Fibroblast of lung (primary cell): Measurements from ENCODE around the gene PAQR6. TPM values are rescaled to one million over a fixed set of nuclear protein-coding genes. Genes with fewer than 3 reads are reported as not detected.

ENCODE experiments used
- DNase-seq, 2 donors: peaks; one replicate each; pipeline versions ENCODE4 v3.0.0 to v3.0.0-alpha.2; 2010; ENCODE audit warnings: low read depth in 2 of 2
- H2AFZ ChIP-seq: 2 replicates; pipeline ENCODE4 v1.5.1; 2012; ENCODE audit warnings: low read length, control low read depth, inconsistent platforms
- H3K27ac ChIP-seq: 2 replicates; pipeline ENCODE4 v1.5.1; 2011; ENCODE audit warnings: low read length, control low read depth; ENCODE audit not compliant: insufficient read depth
- H3K27me3 ChIP-seq: 2 replicates; pipeline ENCODE4 v1.5.1; 2011; ENCODE audit warnings: mild to moderate bottlenecking, low read length; ENCODE audit not compliant: control insufficient read depth, insufficient read depth
- H3K36me3 ChIP-seq: 2 replicates; pipeline ENCODE4 v1.5.1; 2011; ENCODE audit warnings: low read length; ENCODE audit not compliant: control insufficient read depth, insufficient read depth
- H3K4me1 ChIP-seq: 2 replicates; pipeline ENCODE4 v1.5.1; 2011; ENCODE audit warnings: low read length; ENCODE audit not compliant: control insufficient read depth, insufficient read depth; ENCODE audit errors: extremely low read depth
- H3K4me2 ChIP-seq: 2 replicates; pipeline ENCODE4 v1.5.1; 2011; ENCODE audit warnings: low read length, control low read depth; ENCODE audit not compliant: insufficient read depth; ENCODE audit errors: extremely low read depth
- H3K4me3 ChIP-seq, 4 experiments: fragments of 200-600 bp in 1 of 4; sonication (generic) in 1 of 4; replicated peaks in 1 of 4; 2 replicates each; pipeline ENCODE4 v1.5.1; 2011 to 2016; ENCODE audit warnings: low read length in 4 of 4, low read depth in 3 of 4, mild to moderate bottlenecking in 3 of 4, control low read depth in 2 of 4, inconsistent platforms in 1 of 4, mixed read lengths in 1 of 4; ENCODE audit not compliant: insufficient read depth in 1 of 4; ENCODE audit errors: control extremely low read depth in 1 of 4
- H3K79me2 ChIP-seq: 2 replicates; pipeline ENCODE4 v1.5.1; 2012; ENCODE audit warnings: mild to moderate bottlenecking, low read length, inconsistent platforms; ENCODE audit not compliant: control insufficient read depth, insufficient read depth
- H3K9ac ChIP-seq: 2 replicates; pipeline ENCODE4 v1.5.1; 2011; ENCODE audit warnings: mild to moderate bottlenecking, low read length, control low read depth; ENCODE audit not compliant: insufficient read depth
- H3K9me3 ChIP-seq: 2 replicates; pipeline ENCODE4 v1.5.1; 2012; ENCODE audit warnings: low read depth, low read length; ENCODE audit not compliant: control insufficient read depth, insufficient read depth
- H4K20me1 ChIP-seq: 2 replicates; pipeline ENCODE4 v1.5.1; 2011; ENCODE audit warnings: low read length; ENCODE audit not compliant: control insufficient read depth, insufficient read depth; ENCODE audit errors: extremely low read depth
- EZH2 ChIP-seq: IDR thresholded peaks from 2 replicates; pipeline ENCODE4 v1.5.1; 2012; ENCODE audit warnings: low read length, control low read depth, mild to moderate bottlenecking; ENCODE audit errors: missing control alignments
- polyA plus RNA-seq, 2 donors: library from polyadenylated mRNA; depleted of rRNA in 1 of 2; stranded (reverse) in 1 of 2; unstranded in 1 of 2; fragments of >200 nt; gene quantifications; 2 replicates each; pipeline ENCODE4 v1.2.1, GENCODE V29; 2011 to 2012; ENCODE audit warnings: missing spikeins in 1 of 2
- total RNA-seq: library from RNA; depleted of rRNA; stranded (reverse); fragments of >200 nt; gene quantifications from 2 replicates; pipeline ENCODE4 v1.2.1, GENCODE V29; 2014
- TF ChIP-seq, protein P1 (sequence below), 2 donors: IDR thresholded peaks in 1 of 2; conservative IDR thresholded peaks in 1 of 2; 1 replicate in 1 of 2; 2 replicates in 1 of 2; pipeline ENCODE4 v1.5.1; 2011 to 2012; ENCODE audit warnings: low read length in 2 of 2, control low read depth in 1 of 2, inconsistent platforms in 1 of 2, low read depth in 1 of 2, mild to moderate bottlenecking in 1 of 2

Gene PAQR6
- total and polyA plus RNA-seq, 2 donors (not counting 1 experiment from before 2014, with no cell fraction given), result 0.17 to 0.33 TPM

DNA sequence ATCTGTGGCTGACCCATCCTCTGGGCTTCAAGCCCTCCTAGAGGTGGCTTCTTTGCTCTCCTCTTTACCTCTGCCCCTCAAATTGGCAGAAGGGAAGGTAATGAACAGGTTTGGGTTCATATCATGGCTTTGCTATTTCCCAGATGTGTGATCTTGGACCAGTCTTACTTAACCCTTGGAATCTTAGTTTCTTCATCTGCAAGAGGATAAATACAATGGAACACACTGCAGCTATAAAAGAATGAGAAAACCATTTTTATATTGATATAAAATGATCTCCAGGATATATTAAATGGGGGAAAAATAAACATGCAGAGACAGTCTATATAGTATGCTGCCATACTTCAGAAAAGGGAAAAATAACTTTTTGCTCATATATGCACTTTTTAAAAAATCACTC, 42.0 kb upstream of the PAQR6 start:
- no peak for DNase-seq
- Histone ChIP-seq H2AFZ (no peak overlapping the region), H3K4me2 (no peak overlapping the region), H4K20me1 (no peaks in the 10 kb centered on the region), H3K9ac (no peak overlapping the region), H3K79me2 (peaks cover 3% of the 10 kb centered on the region), H3K27ac (no peak overlapping the region), H3K4me1 (peaks cover 5% of the 10 kb centered on the region), H3K9me3 (no peaks in the 10 kb centered on the region), H3K36me3 (peaks cover 10% of the 10 kb centered on the region), H3K4me3 (no peak overlapping the region), H3K27me3 (no peaks in the 10 kb centered on the region)
- TF ChIP-seq, protein P1, sequence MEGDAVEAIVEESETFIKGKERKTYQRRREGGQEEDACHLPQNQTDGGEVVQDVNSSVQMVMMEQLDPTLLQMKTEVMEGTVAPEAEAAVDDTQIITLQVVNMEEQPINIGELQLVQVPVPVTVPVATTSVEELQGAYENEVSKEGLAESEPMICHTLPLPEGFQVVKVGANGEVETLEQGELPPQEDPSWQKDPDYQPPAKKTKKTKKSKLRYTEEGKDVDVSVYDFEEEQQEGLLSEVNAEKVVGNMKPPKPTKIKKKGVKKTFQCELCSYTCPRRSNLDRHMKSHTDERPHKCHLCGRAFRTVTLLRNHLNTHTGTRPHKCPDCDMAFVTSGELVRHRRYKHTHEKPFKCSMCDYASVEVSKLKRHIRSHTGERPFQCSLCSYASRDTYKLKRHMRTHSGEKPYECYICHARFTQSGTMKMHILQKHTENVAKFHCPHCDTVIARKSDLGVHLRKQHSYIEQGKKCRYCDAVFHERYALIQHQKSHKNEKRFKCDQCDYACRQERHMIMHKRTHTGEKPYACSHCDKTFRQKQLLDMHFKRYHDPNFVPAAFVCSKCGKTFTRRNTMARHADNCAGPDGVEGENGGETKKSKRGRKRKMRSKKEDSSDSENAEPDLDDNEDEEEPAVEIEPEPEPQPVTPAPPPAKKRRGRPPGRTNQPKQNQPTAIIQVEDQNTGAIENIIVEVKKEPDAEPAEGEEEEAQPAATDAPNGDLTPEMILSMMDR (conservative IDR thresholded peaks at IDR 0.05 in 1 of 2, IDR thresholded peaks at IDR 0.05 in 1 of 2; ENCODE audit: low read depth in 1 of 2, low read length in 2 of 2), result no peak
- no peak for TF ChIP-seq EZH2

DNA sequence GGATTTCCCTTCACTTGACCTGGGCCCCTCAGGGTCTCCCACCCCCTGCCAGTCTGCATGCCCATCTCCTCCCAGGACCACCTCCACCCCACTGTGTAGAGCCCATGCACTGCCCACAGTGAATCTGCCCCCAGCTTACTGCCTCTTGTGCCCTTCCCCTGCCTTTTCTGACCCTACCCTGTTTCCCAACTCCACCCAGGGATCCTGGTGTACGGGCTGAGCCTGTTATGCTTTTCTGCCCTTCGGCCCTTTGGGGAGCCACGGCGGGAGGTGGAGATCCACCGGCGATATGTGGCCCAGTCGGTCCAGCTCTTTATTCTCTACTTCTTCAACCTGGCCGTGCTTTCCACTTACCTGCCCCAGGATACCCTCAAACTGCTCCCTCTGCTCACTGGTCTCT, 38.2 kb upstream of the PAQR6 start:
- Histone ChIP-seq H3K4me2 (no peak overlapping the region), H2AFZ (no peak overlapping the region), H3K9me3 (no peaks in the 10 kb centered on the region), H3K4me1 (peaks cover 3% of the 10 kb centered on the region), H3K9ac (no peak overlapping the region), H4K20me1 (peaks cover under 1% of the 10 kb centered on the region), H3K4me3 (no peak overlapping the region), H3K27ac (no peak overlapping the region), H3K27me3 (no peaks in the 10 kb centered on the region), H3K36me3 (peaks cover 7% of the 10 kb centered on the region), H3K79me2 (peaks cover 12% of the 10 kb centered on the region)
- no peak for DNase-seq
- TF ChIP-seq, protein P1 (conservative IDR thresholded peaks at IDR 0.05 in 1 of 2, IDR thresholded peaks at IDR 0.05 in 1 of 2; ENCODE audit: low read depth in 1 of 2, low read length in 2 of 2), result no peak
- TF ChIP-seq EZH2, result no peak

DNA sequence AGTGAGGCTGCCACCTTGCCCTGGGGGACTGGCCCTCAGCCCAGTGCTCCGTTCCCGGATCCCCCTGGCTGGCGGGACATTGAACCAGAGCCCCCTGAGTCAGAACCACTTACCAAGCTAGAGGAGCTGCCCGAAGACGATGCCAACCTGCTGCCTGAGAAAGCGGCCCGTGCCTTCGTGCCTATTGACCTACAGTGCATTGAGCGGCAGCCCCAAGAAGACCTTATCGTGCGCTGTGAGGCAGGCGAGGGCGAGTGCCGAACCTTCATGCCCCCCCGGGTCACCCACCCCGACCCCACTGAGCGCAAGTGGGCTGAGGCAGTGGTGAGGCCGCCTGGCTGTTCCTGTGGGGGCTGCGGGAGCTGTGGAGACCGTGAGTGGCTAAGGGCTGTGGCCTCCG, 37.6 kb upstream of the PAQR6 start:
- H3K4me3 ChIP-seq, result no peak overlapping the region
- no peaks in the 10 kb centered on the region for H3K27me3 ChIP-seq
- H3K4me1 ChIP-seq, result peaks cover 5% of the 10 kb centered on the region
- no peak for TF ChIP-seq EZH2
- TF ChIP-seq, protein P1 (conservative IDR thresholded peaks at IDR 0.05 in 1 of 2, IDR thresholded peaks at IDR 0.05 in 1 of 2; ENCODE audit: low read depth in 1 of 2, low read length in 2 of 2), result no peak
- no peak overlapping the region for H3K9ac ChIP-seq
- H4K20me1 ChIP-seq, result peaks cover 2% of the 10 kb centered on the region
- peaks cover 18% of the 10 kb centered on the region for H3K79me2 ChIP-seq
- no peak overlapping the region for H3K4me2 ChIP-seq
- DNase-seq, result no peak
- H3K9me3 ChIP-seq, result no peaks in the 10 kb centered on the region
- H2AFZ ChIP-seq, result no peak overlapping the region
- peaks cover 7% of the 10 kb centered on the region for H3K36me3 ChIP-seq
- H3K27ac ChIP-seq, result no peak overlapping the region
